Amygdala (tissue), 56 donors: ENCODE results near the gene AGER.
"Not testable (repeated sequence)": the region's sequence is repeated elsewhere in the genome, so short reads cannot be mapped to it uniquely, and the experiment has no call there.

Experiments
- DNase-seq, 56 donors: peaks; one replicate each; lab custom pipeline; 2025; lab: John Stamatoyannopoulos, UW

AGER gene

DNA sequence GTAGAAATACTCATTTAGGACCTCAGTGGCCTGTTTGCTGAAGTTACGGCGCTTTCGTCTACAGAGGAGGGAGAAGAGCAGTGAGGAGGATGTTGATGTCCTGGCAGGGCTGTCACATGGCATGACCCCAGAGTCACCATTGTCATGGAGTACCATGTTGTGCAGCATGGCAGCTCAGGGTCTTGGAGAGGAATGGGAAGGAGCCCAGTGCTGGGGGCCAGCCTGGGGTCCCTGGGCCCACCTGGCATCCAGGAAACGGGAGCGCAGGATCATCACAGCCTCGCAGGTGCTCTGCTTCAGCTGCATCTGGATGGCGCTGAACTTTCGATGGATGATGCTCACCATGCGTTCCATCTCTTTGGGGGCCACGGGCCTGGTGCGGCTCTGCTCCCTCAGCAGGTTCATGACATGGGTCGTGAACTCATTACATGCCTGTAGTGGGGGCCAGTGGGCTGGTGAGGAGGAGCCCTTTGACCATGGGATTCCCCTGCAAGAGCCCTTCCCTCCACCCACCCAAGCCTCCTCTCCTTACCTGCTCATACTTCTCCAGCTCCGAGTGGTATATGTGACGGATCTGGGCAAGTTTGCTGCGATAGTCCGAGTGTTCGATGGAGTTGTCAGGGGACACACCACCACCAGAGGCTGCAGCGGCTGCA, 3.8 kb upstream of the AGER start:
- DNase-seq = not testable (repeated sequence)

DNA sequence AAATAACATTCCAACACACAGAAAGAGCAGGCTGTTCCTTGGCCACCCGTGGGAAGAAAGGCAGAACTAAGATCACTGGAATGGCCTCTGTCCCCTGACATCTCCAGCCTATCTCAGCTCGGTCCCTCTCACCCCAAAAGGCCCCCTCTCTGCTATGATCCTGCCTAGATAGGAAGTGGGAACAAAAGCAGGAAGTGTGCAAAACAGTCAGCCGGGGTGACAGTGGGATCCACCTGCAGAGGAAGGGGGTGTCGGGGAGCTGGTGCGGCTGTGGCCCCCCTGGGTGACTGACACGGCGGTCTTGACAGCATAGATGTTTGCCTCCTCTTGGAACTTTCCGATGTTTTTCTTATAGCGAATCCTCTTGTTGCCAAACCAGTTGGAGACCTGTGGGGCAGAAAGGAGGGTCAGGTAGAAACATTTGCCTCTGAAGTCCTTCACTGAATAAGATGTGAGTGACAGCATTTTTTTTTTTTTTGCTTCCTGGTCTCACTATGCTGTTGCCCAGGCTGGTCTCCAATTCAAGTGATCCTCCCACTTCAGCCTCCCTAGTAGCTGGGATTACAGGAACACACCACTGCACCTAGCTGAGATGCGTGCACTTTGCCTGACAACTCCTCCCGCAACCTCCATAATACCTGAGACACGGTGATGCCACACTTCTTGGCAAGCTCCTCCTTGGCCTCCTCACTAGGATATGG, 3.1 kb upstream of the AGER start:
- DNase-seq = no peak

DNA sequence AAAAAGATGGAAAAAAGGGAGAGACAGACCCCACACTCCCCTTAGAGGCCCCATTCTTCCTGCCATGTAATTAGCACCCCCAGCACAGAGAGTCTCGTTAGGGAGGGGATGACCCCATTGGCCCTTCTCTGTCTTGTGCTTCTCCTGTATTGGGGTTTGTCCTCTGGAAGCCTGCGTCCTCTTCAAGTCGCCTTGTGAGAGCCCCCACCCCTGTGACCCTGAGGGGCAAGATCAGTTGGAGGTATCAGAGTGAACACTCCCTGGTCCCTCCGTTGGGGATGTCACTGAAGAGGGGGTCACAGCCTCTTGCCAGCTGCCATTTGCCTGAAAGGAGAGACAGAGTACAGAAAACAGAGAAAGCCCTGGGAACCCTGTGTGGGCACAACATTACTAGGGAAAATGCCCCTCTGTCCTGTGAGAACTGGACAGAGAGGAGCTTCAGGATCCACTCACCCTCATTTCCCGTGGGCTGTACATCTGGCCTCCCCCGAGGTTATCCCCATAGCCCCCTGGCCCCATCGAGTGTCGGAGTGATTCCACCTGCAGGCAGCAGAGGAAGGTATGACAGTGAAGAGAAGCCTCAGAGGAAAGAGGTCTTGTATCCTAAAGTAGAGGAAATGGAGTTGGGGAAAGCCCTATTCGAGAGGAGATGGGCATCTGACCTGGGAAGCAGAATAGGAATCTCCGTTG, 2.2 kb upstream of the AGER start:
- not testable (repeated sequence) for DNase-seq

DNA sequence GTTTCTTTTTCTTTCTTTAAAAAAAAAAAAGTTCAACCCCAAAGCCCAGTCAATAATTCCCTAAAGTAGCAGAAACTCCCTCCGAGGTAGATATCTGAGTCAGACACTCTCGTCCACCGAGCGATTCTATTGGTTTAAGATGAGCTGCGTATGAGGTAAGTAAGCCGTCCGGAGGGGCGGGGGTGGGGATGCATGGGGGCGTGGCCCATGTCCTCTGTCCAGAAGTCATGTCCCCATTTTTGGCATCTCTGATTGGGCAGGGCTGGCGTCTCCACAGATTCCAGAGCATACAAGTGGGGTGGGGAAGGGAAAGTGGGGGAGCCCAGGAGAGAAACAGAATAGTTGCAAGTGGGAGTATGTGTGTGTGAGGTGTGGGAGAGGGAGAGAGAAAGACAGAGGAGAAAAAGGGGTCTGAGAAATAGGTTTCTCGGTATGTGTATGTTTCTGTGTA, 1.7 kb upstream of the AGER start:
- peak in 8 of 56 donors; percentile 8 to 48 (median 18) for DNase-seq

DNA sequence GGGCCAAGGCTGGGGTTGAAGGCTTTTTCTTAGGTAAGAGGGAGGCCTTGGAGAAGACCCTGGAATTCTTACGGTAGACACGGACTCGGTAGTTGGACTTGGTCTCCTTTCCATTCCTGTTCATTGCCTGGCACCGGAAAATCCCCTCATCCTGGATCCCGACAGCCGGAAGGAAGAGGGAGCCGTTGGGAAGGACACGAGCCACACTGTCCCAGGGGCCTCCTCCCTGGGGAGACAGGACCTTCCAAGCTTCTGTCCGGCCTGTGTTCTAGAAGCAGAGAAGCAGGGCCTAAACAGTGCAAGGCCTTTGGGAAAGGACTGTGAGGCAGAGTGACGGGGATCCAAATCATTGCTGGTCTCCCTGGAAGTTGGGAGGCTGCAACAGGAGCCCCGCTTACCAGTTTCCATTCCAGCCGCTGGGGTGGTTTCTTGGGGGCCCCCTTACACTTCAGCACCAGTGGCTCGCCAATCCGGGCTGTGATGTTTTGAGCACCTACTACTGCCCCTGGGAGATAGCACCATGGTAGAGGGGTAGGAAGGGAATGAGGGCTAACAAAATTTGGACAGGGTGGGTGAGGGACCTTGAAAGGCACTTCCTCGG, 470 bp downstream of the AGER start:
- no peak for DNase-seq

DNA sequence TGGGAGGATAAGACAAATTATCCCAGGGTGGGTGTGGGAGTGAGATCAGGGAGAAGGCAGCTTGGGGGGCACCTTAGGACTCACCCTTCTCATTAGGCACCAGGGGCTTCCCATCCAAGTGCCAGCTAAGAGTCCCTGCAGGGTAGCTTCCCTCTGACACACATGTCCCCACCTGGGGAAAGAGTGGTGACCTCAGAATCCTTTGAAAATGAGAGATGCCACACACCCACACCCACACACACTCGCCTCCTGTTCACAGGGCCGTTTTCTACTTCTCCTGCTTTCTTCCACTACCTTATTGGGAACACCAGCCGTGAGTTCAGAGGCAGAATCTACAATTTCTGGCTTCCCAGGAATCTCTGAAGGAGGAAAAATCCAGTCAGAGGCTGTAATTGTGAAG, 1.0 kb downstream of the AGER start:
- DNase-seq = no peak

DNA sequence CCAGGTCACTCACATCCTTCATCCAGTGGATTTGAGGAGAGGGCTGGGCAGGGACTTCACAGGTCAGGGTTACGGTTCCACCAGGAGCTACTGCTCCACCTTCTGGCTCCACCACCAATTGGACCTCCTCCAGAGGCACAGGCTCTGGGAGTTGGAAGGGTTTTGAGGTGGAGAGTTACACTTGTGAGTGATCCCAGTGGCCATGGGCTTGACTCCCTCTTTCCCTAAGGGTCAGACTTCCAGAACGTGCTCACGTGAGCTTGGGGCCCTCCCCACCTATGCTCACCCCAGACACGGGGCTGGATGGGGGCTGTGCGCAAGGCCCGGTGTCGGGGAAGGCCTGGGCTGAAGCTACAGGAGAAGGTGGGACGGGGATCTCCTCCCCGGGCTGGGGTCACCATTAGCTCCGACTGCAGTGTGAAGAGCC, 1.5 kb downstream of the AGER start:
- DNase-seq = no peak

DNA sequence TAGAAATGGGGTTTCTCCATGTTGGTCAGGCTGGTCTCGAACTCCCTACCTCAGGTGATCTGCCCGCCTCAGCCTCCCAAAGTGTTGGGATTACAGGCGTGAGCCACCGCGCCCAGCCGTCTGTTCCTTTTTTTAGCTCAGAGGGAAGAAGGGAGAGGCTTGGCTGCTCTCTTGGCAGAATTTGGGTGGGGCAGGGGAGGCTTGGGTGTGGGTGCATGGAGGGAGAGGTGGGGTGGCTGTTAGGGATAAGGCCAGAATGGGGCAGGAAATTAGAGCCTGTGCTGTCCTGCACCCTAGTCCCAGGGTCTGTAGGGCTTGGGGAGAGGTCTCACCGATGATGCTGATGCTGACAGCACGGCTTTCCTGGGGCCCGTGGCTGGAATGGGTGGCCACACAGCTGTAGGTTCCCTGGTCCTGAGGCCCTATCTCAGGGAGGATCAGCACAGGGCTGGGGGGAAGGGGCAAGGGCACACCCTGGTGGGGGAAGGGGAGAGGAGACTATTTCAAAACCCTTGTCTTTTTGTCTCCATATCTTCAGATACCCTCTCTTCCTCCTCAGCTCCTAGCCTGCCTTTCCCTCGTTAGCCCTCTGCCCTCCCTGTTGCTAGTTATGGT, 2.0 kb downstream of the AGER start:
- no peak for DNase-seq

DNA sequence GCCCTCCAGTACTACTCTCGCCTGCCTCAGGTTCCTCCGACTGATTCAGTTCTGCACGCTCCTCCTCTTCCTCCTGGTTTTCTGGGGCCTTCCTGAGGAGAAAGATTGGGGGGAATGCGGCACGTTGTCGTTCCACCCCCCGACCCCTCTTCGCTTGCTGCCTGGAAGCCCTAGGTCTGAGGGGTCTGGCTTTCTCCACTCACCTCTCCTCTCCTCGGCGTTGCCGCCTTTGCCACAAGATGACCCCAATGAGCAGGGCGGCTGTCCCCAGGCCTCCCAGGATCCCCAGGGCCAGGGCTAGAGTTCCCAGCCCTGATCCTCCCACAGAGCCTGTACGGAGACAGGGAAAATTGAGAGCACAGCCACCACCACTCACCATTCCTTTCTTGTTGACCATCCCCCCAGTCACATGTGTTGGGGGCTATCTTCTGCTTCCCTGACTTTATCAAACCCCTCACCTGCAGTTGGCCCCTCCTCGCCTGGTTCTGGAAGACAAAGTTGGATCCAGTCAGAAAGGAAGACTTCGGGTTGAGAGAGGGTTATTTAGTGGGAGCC, 2.8 kb downstream of the AGER start:
- DNase-seq = no peak

DNA sequence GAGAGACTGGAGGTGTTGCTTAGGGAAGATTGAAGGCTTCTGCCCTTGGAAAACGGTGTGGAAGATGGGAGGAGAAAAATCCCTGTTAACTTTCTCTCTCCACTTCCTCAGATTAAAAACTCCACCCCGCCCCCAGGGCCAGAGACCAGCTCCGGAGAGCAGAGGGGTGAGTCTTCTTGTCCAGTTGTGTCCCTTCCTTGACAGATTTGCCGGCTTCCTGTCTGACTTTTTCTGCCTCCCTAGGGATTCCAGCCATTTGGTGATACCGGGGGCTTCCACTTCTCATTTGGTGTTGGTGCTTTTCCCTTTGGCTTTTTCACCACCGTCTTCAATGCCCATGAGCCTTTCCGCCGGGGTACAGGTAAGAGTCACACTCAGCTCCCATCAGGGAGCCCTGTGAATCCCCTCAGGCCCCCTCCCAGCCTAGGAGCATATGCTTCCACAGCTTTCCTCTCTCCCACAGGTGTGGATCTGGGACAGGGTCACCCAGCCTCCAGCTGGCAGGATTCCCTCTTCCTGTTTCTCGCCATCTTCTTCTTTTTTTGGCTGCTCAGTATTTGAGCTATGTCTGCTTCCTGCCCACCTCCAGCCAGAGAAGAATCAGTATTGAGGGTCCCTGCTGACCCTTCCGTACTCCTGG, 4.2 kb downstream of the AGER start:
- DNase-seq = no peak

DNA sequence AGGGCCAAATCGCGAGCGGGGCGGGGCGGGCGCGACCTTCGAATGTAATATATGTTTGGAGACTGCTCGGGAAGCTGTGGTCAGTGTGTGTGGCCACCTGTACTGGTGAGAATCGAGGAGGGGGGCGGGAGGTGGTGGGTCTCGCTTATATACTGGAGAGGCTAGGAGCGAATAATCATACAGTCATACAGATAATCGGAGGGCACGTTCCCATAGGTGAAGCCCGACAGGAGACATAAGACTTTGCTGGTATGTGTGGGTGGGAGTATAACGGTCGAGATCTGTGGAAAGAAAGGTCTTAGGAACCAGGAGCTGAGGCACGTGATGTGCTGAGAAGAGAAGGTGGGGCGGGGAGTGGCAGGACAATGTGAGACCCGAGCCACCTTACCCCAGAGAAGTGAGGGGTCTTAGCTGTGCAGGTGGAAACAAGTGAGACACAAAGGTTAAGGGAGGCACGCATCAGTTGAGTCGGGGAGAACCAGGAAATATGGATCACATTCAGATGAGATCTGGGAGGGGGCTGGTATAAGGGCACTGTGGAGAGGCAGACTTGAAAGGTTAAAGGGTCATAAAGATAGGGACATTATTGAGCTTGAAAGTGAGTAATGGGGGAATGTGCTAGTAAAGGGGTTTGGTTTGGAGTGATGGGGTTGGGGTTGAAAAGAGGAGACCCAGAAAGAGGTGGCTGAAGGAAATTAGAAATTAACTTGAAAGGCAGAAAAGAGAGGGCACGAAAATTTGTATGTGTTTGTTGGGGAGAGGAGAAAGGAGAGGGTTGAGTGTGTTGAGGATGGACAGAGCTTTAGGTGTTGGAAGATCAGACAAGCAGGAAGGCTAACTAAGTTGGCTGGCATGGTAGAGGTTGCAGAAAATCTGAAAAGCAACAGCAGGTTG, 5.3 kb downstream of the AGER start:
- DNase-seq = no peak

DNA sequence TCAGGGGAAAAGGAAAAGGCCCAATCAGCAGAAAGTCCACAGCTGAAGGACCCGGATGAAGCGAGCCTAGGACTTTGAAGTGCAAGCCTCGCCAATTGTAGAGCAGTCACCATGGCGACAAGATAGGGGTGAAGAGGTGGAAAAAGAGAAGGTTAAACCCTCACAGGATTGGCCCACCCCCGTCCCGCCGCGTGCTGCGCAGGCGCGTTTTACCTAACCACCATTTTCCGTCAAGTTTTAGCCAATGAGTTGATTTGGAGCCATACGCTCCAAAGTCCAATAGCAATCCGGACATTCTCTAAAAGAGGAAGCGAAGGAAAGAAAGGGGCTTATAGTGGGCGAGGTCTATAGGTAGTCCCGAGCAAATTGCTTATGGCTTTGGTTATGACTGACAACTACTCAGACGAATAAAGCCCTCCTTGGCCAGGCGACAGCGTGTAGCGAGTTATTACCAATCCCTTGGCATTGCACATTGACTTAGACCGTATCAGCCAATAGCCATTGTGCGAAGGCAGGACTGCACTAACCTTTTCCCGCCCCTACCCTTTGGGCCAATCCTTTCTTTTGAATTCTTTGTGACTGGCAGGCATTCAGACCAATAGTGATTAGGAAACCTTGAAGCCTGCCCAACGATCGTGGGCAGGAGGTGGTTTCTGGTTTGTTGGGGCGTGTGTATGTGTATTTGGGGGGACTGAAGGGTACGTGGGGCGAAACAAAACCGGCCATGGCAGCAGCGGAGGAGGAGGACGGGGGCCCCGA, 6.1 kb downstream of the AGER start, which contains the start of gene RNF5:
RNF5 (plus strand) TSS at position 618 of the 759 bp plus-strand sequence; CDS start at position 725, 107 bp downstream.
- peak; percentile 64 to 100 (median 97) for DNase-seq

DNA sequence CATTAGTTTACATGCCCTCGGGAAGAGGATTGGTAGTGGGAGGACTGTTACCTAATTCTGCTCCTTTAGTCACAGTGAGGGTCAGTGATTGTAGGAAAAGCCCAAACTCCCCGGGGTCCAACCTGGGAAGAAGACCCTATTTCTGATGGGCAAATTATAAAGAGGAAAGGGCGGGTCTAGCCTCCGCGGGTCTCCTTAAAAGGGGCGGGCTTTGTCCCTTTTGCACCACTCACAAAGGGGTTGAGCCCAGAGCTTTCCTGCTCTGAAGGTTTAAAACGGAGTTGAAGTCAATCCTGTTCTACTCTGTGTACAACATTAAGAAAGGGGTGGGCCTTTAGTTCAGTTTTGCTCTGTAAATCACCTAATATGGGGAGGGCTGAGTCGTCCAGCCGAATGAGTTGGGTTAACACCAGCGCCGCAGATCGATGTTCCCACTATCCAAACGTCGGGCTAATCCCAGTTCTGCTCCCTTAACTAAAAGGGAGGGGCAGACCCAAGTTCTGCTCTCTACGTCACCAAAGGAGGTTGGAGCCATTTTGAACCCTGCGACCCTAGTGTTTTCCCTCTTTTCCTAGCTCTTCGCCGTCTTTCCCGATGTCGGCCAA, 6.8 kb downstream of the AGER start:
- DNase-seq = peak in 6 of 56 donors; percentile 44 to 63 (median 57)

DNA sequence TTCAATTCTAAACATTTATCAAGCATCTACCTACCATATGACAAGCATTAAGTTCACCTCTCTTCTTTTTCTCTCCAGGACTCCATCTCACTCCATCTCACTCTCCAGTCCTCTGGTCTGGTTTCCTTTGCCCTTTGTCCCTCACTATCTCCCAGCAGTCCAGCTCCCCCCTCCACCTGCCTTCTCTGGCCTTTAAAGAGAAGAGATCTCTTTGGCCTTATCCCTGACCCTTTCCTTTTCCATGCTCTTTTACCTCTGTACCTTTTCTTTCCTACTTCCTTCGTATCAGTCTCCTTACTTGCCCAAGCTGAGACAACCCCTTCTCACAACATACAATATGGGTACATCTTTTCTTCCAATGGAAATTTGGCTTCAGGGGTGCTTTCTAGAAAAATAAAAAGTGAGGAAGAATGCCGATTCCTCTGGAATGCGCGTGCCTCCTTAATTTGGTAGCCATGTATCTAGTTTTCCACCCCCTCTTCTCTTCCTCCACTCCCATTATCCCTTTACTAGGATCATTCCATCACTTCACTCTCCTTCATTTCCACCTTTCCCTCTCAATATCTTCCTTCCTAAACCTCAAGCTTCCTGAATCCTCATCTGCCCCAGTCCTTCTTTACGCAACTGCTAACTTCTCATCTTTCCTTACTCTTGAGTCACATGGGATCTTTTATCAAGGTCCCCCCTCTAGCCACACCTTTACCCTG, 7.4 kb downstream of the AGER start:
- DNase-seq = no peak

DNA sequence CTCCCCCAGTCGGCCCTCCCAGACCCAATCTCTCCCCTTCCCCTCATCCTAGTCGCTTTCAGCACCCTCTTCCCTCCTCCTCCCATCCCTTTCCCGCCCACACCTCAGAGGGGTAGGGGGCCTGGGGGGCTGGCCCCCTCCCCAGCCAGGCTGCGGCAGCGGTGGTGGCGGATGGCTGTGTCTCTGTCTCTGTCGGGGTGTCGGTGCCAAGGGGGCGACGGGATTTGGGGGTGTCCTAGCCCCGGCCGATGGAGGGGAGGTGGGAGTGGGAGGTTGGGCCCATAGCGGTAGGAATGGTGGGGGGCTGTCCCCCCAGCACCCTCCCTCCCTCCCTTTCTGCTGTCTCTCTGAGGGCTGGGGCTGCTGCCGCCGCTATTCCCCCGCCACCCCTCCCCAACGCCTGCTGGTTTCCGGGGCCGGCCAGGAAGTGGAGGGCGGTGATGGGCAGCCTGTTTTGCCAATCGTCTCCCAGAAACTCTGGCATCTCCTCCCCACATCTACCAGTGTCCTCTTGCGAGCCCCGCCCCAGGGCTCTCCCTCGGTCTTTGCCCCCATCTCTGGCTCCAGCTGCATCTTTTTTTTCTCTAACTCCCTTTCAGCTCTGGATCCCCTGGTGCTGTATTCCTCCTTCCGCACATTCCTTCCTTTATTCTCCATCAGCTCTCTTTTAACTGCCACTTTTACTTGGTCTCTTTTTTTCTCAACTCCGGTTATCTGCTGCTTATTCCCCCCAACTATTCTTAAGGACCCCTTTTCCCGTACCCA, 8.2 kb downstream of the AGER start, which contains the start of gene AGPAT1:
AGPAT1 (minus strand) TSS at position 374 of the 765 bp plus-strand sequence. CDS start 4,588 bp downstream, outside the sequence.
- DNase-seq = peak; percentile 57 to 99 (median 96)

DNA sequence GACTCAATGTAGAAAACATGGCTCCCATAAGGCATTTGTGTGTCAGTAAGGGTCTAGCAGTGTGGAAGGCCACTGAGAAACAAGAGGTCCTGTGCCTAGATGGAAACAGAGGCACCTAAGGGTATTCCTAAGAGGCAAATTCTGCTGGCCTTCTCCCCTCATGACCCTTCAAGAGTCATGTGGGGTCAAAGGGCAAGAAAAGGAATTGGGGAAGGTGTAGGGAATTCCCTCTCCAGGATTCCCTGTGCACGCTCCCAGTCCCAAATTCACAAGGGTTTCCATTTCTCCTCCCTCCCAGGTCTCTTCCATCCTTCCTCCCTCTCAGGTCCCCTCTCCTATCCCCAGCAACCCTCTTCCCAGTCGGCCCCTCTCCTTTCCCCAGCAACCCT, 8.7 kb downstream of the AGER start:
- no peak for DNase-seq
